Activated effector memory CD4-positive, alpha-beta T cell treated with Interleukin-2 at 50 U/mL for 16 hours (primary cell): Measurements from ENCODE around the gene ESF1.
"Not testable (repeated sequence)": the region's sequence is repeated elsewhere in the genome, so short reads cannot be mapped to it uniquely, and the experiment has no call there.

Experiments used
- DNase-seq: peaks from one replicate; pipeline ENCODE4 v3.0.0-alpha.2; 2020

The ESF1 gene

GRCh38 chr20:13788167-13788834, 3.6 kb upstream of the ESF1 start:
- DNase-seq: peak; percentile 15

GRCh38 chr20:13786143-13786828, 1.6 kb upstream of the ESF1 start:
- no peak for DNase-seq

GRCh38 chr20:13784271-13784892, 337 bp downstream of the ESF1 start:
- DNase-seq: no peak

GRCh38 chr20:13783528-13783927, 1.2 kb downstream of the ESF1 start:
- DNase-seq: no peak

GRCh38 chr20:13778827-13779226, 5.9 kb downstream of the ESF1 start:
- DNase-seq: no peak

GRCh38 chr20:13777171-13777601, 7.5 kb downstream of the ESF1 start:
- no peak for DNase-seq

- DNase-seq: no peak
These were observed 8.9 kb downstream of the ESF1 start for GRCh38 chr20:13775867-13776266.

GRCh38 chr20:13772529-13772928, 12.2 kb downstream of the ESF1 start:
- no peak for DNase-seq

GRCh38 chr20:13771853-13772453, 12.8 kb downstream of the ESF1 start:
- no peak for DNase-seq

GRCh38 chr20:13770141-13770540, 14.6 kb downstream of the ESF1 start:
- DNase-seq: no peak

- DNase-seq: no peak
These were observed 18.8 kb downstream of the ESF1 start for GRCh38 chr20:13765868-13766416.

- no peak for DNase-seq
These were observed 19.4 kb downstream of the ESF1 start for GRCh38 chr20:13765299-13765698.

GRCh38 chr20:13760451-13760946, 24.2 kb downstream of the ESF1 start:
- DNase-seq: not testable (repeated sequence)

- no peak for DNase-seq
These were observed 25.8 kb downstream of the ESF1 start for GRCh38 chr20:13758884-13759283.

GRCh38 chr20:13756551-13756950, 28.2 kb downstream of the ESF1 start:
- DNase-seq: no peak

- DNase-seq: no peak
These were observed 28.9 kb downstream of the ESF1 start for GRCh38 chr20:13755809-13756208.

- no peak for DNase-seq
These were observed 31.2 kb downstream of the ESF1 start for GRCh38 chr20:13753436-13754036.

- DNase-seq: no peak
These were observed 34.9 kb downstream of the ESF1 start for GRCh38 chr20:13749811-13750210.

GRCh38 chr20:13745784-13746183, 38.9 kb downstream of the ESF1 start:
- no peak for DNase-seq

GRCh38 chr20:13744352-13744751, 40.4 kb downstream of the ESF1 start:
- DNase-seq: no peak

GRCh38 chr20:13741879-13742278, 42.8 kb downstream of the ESF1 start:
- DNase-seq: no peak

- DNase-seq: no peak
These were observed 44.7 kb downstream of the ESF1 start for GRCh38 chr20:13739731-13740649.
